SH-SY5Y (cell line): ENCODE measurements around the gene MESP2.

Source experiments
- GATA2 ChIP-seq: IDR thresholded peaks from 2 replicates; pipeline ENCODE4 v1.6.1; 2011; ENCODE audit warnings: mild to moderate bottlenecking, low read depth, low read length
- GATA3 ChIP-seq: IDR thresholded peaks from 2 replicates; pipeline ENCODE4 v1.6.1; 2011; ENCODE audit warnings: low read depth, mild to moderate bottlenecking, low read length, moderate library complexity

DNA sequence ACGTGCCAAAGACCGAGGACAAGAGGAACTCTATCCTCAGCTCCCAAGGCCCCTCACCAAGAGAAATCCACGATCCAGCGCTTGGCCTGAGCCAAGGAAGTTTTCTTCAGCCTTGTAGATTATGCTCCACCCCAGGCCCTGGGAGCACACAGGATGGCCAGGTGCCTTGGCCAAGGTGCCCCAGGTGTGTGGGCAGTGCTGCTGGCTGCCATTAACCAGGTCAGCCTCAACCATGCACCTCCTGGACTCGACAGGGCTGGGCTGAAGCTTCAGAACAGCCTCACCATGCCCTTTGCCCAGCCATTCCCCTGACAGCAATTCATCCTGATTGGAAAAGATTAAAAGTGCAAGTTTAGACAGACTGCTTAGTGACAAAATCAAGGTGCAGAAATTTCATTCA is 14.2 kb upstream of the MESP2 start:
- no peak for TF ChIP-seq GATA2
- TF ChIP-seq GATA3: no peak
